ENCODE measurements around the gene SEMA3D.

DNA sequence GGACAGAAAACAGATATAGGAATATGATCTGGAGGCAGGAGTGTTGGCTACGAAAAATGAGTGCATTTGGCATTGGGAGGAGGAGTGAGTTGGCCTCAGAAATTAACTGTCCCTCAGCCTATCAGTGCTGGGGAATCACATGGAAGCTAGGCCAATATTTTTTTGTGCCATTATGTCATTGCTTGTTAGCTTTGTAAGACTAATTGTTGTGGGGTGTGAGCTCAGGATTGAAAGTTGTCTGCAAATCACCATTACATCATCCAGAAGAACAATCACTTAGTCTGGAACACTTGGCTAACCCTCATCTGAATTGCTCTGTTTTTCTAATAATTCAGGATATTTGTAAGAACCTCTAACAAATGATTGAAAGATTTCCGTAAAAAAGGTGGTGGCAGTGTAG lies 45.2 kb upstream of the SEMA3D start:
- no peak for TF ChIP-seq RAD21 (IDR thresholded peaks at IDR 0.05; ENCODE audit: low read length)
- TF ChIP-seq, protein P1, sequence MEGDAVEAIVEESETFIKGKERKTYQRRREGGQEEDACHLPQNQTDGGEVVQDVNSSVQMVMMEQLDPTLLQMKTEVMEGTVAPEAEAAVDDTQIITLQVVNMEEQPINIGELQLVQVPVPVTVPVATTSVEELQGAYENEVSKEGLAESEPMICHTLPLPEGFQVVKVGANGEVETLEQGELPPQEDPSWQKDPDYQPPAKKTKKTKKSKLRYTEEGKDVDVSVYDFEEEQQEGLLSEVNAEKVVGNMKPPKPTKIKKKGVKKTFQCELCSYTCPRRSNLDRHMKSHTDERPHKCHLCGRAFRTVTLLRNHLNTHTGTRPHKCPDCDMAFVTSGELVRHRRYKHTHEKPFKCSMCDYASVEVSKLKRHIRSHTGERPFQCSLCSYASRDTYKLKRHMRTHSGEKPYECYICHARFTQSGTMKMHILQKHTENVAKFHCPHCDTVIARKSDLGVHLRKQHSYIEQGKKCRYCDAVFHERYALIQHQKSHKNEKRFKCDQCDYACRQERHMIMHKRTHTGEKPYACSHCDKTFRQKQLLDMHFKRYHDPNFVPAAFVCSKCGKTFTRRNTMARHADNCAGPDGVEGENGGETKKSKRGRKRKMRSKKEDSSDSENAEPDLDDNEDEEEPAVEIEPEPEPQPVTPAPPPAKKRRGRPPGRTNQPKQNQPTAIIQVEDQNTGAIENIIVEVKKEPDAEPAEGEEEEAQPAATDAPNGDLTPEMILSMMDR (conservative IDR thresholded peaks at IDR 0.05; ENCODE audit: low read depth, low read length): no peak
- no peak for TF ChIP-seq POLR2A (IDR thresholded peaks at IDR 0.05; ENCODE audit: low read depth, low read length)
